H1 (cell line): ENCODE data around the gene ARR3. TPM values are rescaled to one million over a fixed set of nuclear protein-coding genes. Genes with fewer than 3 reads are reported as not detected.
"Not testable (repeated sequence)": the region's sequence is repeated elsewhere in the genome, so short reads cannot be mapped to it uniquely, and the experiment has no call there.

Experiments
- CTCF ChIA-PET: fragments of 300-600 bp; sonication (Branson Sonifier 250); formaldehyde crosslinking; loops from one replicate; lab custom pipeline; 2021; ENCODE audit not compliant: partially characterized antibody; lab: Charles Lee
- POLR2A ChIA-PET: fragments of 300-600 bp; sonication (Branson Sonifier 250); formaldehyde crosslinking; loops from one replicate; lab custom pipeline; 2021; ENCODE audit warnings: inconsistent platforms; ENCODE audit not compliant: partially characterized antibody; lab: Charles Lee
- DNase-seq, 2 experiments: peaks; one replicate each; pipeline versions ENCODE4 v3.0.0 to v3.0.0-alpha.2; 2010 to 2022; ENCODE audit warnings: low spot score in 2 of 2, low read depth in 1 of 2, mixed read lengths in 1 of 2
- FAIRE-seq: peaks from 2 replicates; lab custom pipeline; 2011; peaks lifted over from hg19 to GRCh38; lab: Jason Lieb, UNC
- H2AFZ ChIP-seq: 2 replicates; pipeline ENCODE4 v1.8.1; 2012; ENCODE audit warnings: low read length, inconsistent platforms
- H2AK5ac ChIP-seq: 2 replicates; pipeline ENCODE4 v1.6.1; 2013; ENCODE audit warnings: low read depth, low read length
- H2BK120ac ChIP-seq: replicated peaks from 2 replicates; pipeline ENCODE3; 2013; ENCODE audit warnings: low read depth, low read length, inconsistent platforms
- H2BK12ac ChIP-seq: 2 replicates; pipeline ENCODE4 v1.6.1; 2013; ENCODE audit warnings: low read depth, low read length
- H2BK15ac ChIP-seq: 2 replicates; pipeline ENCODE4 v1.6.1; 2013; ENCODE audit warnings: low read length
- H2BK20ac ChIP-seq: 2 replicates; pipeline ENCODE4 v1.6.1; 2013; ENCODE audit warnings: low read length
- H2BK5ac ChIP-seq: 2 replicates; pipeline ENCODE4 v1.6.1; 2013; ENCODE audit warnings: low read depth, low read length
- H3K14ac ChIP-seq: 2 replicates; pipeline ENCODE4 v1.6.1; 2013; ENCODE audit warnings: inconsistent platforms; ENCODE audit not compliant: insufficient read length
- H3K18ac ChIP-seq: 2 replicates; pipeline ENCODE4 v1.6.1; 2013; ENCODE audit warnings: low read length; ENCODE audit errors: extremely low read depth
- H3K23ac ChIP-seq: 2 replicates; pipeline ENCODE4 v1.6.1; 2013; ENCODE audit warnings: inconsistent platforms; ENCODE audit not compliant: insufficient read length
- H3K23me2 ChIP-seq: 2 replicates; pipeline ENCODE4 v1.6.1; 2013; ENCODE audit warnings: low read depth, low read length
- H3K27ac ChIP-seq: 2 replicates; pipeline ENCODE4 v1.6.1; 2011; ENCODE audit warnings: low read depth, low read length, inconsistent platforms
- H3K27me3 ChIP-seq, 4 experiments: replicated peaks in 1 of 4; 1 replicate in 1 of 4; 2 replicates in 3 of 4; pipeline versions ENCODE4 v1.6.1 to v1.8.1; 2011 to 2013; ENCODE audit warnings: low read length in 3 of 4, mild to moderate bottlenecking in 3 of 4, inconsistent platforms in 2 of 4, mixed read lengths in 2 of 4, moderate library complexity in 1 of 4; ENCODE audit not compliant: control insufficient read depth in 3 of 4, insufficient read depth in 3 of 4; ENCODE audit errors: extremely low read depth in 1 of 4
- H3K36me3 ChIP-seq, 4 experiments: 2 replicates each; pipeline versions ENCODE4 v1.6.1 to v1.8.1; 2011 to 2013; ENCODE audit warnings: mild to moderate bottlenecking in 4 of 4, low read length in 3 of 4, moderate library complexity in 2 of 4, control low read depth in 1 of 4, inconsistent platforms in 1 of 4; ENCODE audit not compliant: insufficient read depth in 4 of 4, control insufficient read depth in 2 of 4
- H3K4ac ChIP-seq: replicated peaks from 2 replicates; pipeline ENCODE3; 2013; ENCODE audit warnings: low read length, low read depth, mixed read lengths, inconsistent platforms; ENCODE audit not compliant: insufficient read length
- H3K4me1 ChIP-seq, 4 experiments: replicated peaks in 1 of 4; 1 replicate in 1 of 4; 2 replicates in 3 of 4; pipeline versions ENCODE4 v1.6.1 to v1.8.1; 2011 to 2013; ENCODE audit warnings: low read length in 3 of 4, inconsistent platforms in 2 of 4, mixed read lengths in 1 of 4; ENCODE audit not compliant: insufficient read depth in 4 of 4, control insufficient read depth in 3 of 4
- H3K4me2 ChIP-seq, 2 experiments: 2 replicates each; pipeline versions ENCODE4 v1.6.1 to v1.8.1; 2011 to 2013; ENCODE audit warnings: low read depth in 2 of 2, low read length in 2 of 2, control low read depth in 1 of 2, inconsistent platforms in 1 of 2, mild to moderate bottlenecking in 1 of 2; ENCODE audit not compliant: insufficient read depth in 1 of 2
- H3K4me3 ChIP-seq, 4 experiments: fragments of 200-600, 300-600 bp in 1 of 4; sonication (generic), shearing (Covaris generic), sonication (Bioruptor Twin) in 1 of 4; 2 replicates each; pipeline versions ENCODE4 v1.5.1 to v1.8.1; 2011 to 2016; ENCODE audit warnings: low read length in 4 of 4, low read depth in 3 of 4, control low read depth in 2 of 4, inconsistent platforms in 2 of 4, mild to moderate bottlenecking in 2 of 4, mixed read lengths in 1 of 4, moderate library complexity in 1 of 4; ENCODE audit not compliant: insufficient read depth in 2 of 4; ENCODE audit errors: extremely low read depth in 1 of 4
- H3K56ac ChIP-seq: replicated peaks from 2 replicates; pipeline ENCODE3; 2013; ENCODE audit warnings: low read depth, mild to moderate bottlenecking, mixed read lengths, low read length, inconsistent platforms; ENCODE audit not compliant: insufficient read length
- H3K79me1 ChIP-seq: 2 replicates; pipeline ENCODE4 v1.6.1; 2013; ENCODE audit warnings: low read depth, low read length, control low read depth
- H3K79me2 ChIP-seq, 2 experiments: 2 replicates each; pipeline versions ENCODE4 v1.6.1 to v1.8.1; 2012 to 2013; ENCODE audit warnings: low read length in 2 of 2, mild to moderate bottlenecking in 2 of 2, inconsistent platforms in 1 of 2; ENCODE audit not compliant: insufficient read depth in 2 of 2, control insufficient read depth in 1 of 2
- H3K9ac ChIP-seq, 4 experiments: replicated peaks in 1 of 4; 1 replicate in 1 of 4; 2 replicates in 3 of 4; pipeline versions ENCODE4 v1.6.1 to v1.8.1; 2011 to 2013; ENCODE audit warnings: low read depth in 3 of 4, low read length in 3 of 4, control low read depth in 2 of 4, mild to moderate bottlenecking in 2 of 4, moderate library complexity in 2 of 4, inconsistent platforms in 1 of 4; ENCODE audit errors: extremely low read depth in 1 of 4
- H3K9me3 ChIP-seq, 2 experiments: 2 replicates each; pipeline versions ENCODE4 v1.6.1 to v1.8.1; 2012 to 2013; ENCODE audit warnings: mild to moderate bottlenecking in 2 of 2, moderate library complexity in 2 of 2, control low read depth in 1 of 2, inconsistent platforms in 1 of 2, low read depth in 1 of 2, low read length in 1 of 2, mixed read lengths in 1 of 2; ENCODE audit not compliant: insufficient read depth in 2 of 2
- H4K20me1 ChIP-seq, 2 experiments: replicated peaks in 1 of 2; 2 replicates each; pipeline versions ENCODE3 to v1.8.1; 2011 to 2013; ENCODE audit warnings: inconsistent platforms in 2 of 2, low read length in 2 of 2, mild to moderate bottlenecking in 1 of 2; ENCODE audit not compliant: insufficient read depth in 2 of 2, control insufficient read depth in 1 of 2
- H4K5ac ChIP-seq: 2 replicates; pipeline ENCODE4 v1.6.1; 2013; ENCODE audit warnings: low read length, low read depth, mixed read lengths, inconsistent platforms; ENCODE audit not compliant: insufficient read length
- H4K8ac ChIP-seq: 2 replicates; pipeline ENCODE4 v1.8.0; 2013; ENCODE audit warnings: mild to moderate bottlenecking, moderate library complexity, low read length, inconsistent platforms; ENCODE audit not compliant: insufficient read depth; ENCODE audit errors: extremely low read depth
- H4K91ac ChIP-seq: replicated peaks from 2 replicates; pipeline ENCODE3; 2013; ENCODE audit warnings: low read length, mixed read lengths, inconsistent platforms; ENCODE audit not compliant: insufficient read length
- EZH2 ChIP-seq: fragments of 200-600 bp; sonication (generic); IDR thresholded peaks from 2 replicates; pipeline ENCODE4 v1.7.1; 2012; ENCODE audit warnings: low read depth, mild to moderate bottlenecking, moderate library complexity, low read length, inconsistent platforms; ENCODE audit not compliant: severe bottlenecking
- JUND ChIP-seq: IDR thresholded peaks from 2 replicates; pipeline ENCODE4 v1.6.1; 2011; ENCODE audit warnings: mild to moderate bottlenecking, improper control_type of control experiment, low read length
- ZNF274 ChIP-seq: IDR thresholded peaks from 2 replicates; pipeline ENCODE4 v1.7.0; 2012; ENCODE audit warnings: low read length, borderline replicate concordance; ENCODE audit errors: extremely low read depth
- WGBS, 2 experiments: shearing (Covaris generic) in 1 of 2; methylation state at CpG; one replicate each; pipeline versions ENCODE4 v1.1.6 to v1.1.7; 2013 to 2015; ENCODE audit warnings: low lambda C conversion rate in 2 of 2, mixed read lengths in 2 of 2, inconsistent platforms in 1 of 2, low coverage in 1 of 2, missing lambda C conversion rate in 1 of 2; ENCODE audit not compliant: insufficient replicate concordance in 2 of 2, insufficient coverage in 1 of 2, insufficient read length in 1 of 2; ENCODE audit errors: extremely low coverage in 1 of 2, missing lambda C conversion rate in 1 of 2; 5-methylcytosine and 5-hydroxymethylcytosine counted together
- polyA plus RNA-seq, 7 experiments: library from polyadenylated mRNA; depleted of rRNA in 3 of 7; stranded (reverse) in 5 of 7; unstranded in 2 of 7; fragments of >200 nt in 5 of 7; fragments of 200-250 nt in 2 of 7; gene quantifications; 1 replicate in 5 of 7; 2 replicates in 1 of 7; 4 replicates in 1 of 7; pipeline versions ENCODE4 v1.2.1 to v1.2.3, GENCODE V29; 2011 to 2013; ENCODE audit warnings: missing spikeins in 2 of 7, mixed read lengths in 2 of 7
- total RNA-seq: library from RNA; stranded (reverse); fragmentation: NEBNext Ultra II Directional; extraction: Animal tissue kit (Norgen Biotek cat#: 25700); gene quantifications from 2 replicates; pipeline ENCODE4 v1.2.1, GENCODE V29; 2021
- TF ChIP-seq, protein P1 (sequence below), 3 experiments: IDR thresholded peaks; 1 replicate in 2 of 3; 2 replicates in 1 of 3; pipeline versions ENCODE4 v1.5.1 to v1.6.1; 2011; ENCODE audit warnings: low read length in 3 of 3, mild to moderate bottlenecking in 3 of 3, inconsistent platforms in 2 of 3, low read depth in 1 of 3, moderate library complexity in 1 of 3; ENCODE audit not compliant: insufficient read depth in 1 of 3; ENCODE audit errors: control extremely low read depth in 1 of 3

Gene ARR3
- total and polyA plus RNA-seq, 2 of the 8 experiments (the other 6 are each of a cell fraction or from before 2014, with no cell fraction given) = not detected

DNA sequence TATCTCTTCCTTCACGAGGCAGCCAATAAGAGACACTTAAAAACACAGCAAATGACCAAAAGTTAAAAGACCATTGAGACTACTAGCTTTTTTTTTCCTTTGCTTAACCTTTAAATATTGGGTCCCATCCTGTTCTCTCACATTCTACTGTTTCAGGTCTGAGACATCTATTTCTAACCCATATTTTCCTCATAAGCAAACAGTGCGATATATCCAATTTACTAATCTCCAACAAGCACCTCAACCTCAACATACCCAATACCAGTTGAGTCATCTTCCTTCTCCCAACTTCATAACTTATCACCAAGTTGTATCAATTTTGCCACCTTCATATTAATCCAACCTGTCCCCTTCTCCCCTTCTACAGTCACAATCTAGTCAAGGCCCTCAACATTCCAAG lies 26.6 kb upstream of the ARR3 start (continued):
- TF ChIP-seq JUND (no peak), ZNF274 (no peak), EZH2 (no peak)
- TF ChIP-seq, protein P1, sequence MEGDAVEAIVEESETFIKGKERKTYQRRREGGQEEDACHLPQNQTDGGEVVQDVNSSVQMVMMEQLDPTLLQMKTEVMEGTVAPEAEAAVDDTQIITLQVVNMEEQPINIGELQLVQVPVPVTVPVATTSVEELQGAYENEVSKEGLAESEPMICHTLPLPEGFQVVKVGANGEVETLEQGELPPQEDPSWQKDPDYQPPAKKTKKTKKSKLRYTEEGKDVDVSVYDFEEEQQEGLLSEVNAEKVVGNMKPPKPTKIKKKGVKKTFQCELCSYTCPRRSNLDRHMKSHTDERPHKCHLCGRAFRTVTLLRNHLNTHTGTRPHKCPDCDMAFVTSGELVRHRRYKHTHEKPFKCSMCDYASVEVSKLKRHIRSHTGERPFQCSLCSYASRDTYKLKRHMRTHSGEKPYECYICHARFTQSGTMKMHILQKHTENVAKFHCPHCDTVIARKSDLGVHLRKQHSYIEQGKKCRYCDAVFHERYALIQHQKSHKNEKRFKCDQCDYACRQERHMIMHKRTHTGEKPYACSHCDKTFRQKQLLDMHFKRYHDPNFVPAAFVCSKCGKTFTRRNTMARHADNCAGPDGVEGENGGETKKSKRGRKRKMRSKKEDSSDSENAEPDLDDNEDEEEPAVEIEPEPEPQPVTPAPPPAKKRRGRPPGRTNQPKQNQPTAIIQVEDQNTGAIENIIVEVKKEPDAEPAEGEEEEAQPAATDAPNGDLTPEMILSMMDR (IDR thresholded peaks at IDR 0.05; ENCODE audit: control extremely low read depth in 1 of 3, insufficient read depth in 1 of 3, low read depth in 1 of 3, low read length in 3 of 3) = no peak

DNA sequence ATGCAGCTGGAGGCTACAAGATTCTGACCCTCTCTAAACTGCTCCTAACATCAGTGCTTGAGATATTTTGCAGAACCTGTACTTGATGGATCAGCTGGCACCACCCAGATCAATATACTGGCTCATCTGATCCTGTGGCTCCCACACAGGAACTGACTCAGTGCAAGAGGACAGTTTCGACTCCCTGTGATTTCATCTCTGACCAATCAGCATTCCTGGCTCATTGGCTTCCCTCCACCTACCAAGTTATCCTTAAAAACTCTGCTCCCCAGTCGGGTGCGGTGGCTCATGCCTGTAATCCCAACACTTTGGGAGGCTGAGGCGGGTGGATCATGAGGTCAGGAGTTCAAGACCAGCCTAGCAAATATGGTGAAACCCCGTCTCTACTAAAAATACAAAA lies 24.5 kb upstream of the ARR3 start:
- H3K36me3 ChIP-seq, H3K4me1 ChIP-seq, H4K8ac ChIP-seq, H2AK5ac ChIP-seq, H2BK120ac ChIP-seq, H2BK15ac ChIP-seq, H2BK20ac ChIP-seq, H3K56ac ChIP-seq, POLR2A ChIA-PET, H3K79me2 ChIP-seq, H4K20me1 ChIP-seq, H3K4me3 ChIP-seq, H3K18ac ChIP-seq, H3K27ac ChIP-seq, H4K5ac ChIP-seq, H2AFZ ChIP-seq, H2BK12ac ChIP-seq, H3K27me3 ChIP-seq, H3K4me2 ChIP-seq, CTCF ChIA-PET, FAIRE-seq, H3K79me1 ChIP-seq, H3K14ac ChIP-seq, H3K9me3 ChIP-seq, H3K4ac ChIP-seq, H3K9ac ChIP-seq, H3K23ac ChIP-seq, H2BK5ac ChIP-seq, H3K23me2 ChIP-seq, DNase-seq, H4K91ac ChIP-seq: not testable (repeated sequence)
- WGBS, 2 experiments = 57% methylated on average over 1 of the region's 5 CpGs; no CpG with 5 or more reads in 1 of the 2 experiments
